ENCODE results near the gene ANXA1.

The ANXA1 gene

GRCh38 chr9:73138516-73138915 lies 13.1 kb upstream of the ANXA1 start:
- DNase-seq (ENCODE audit: low read depth in 2 of 2) = no peak

- no peak for DNase-seq (ENCODE audit: low read depth in 2 of 2)
Observed at GRCh38 chr9:73141282-73141681, 10.4 kb upstream of the ANXA1 start.

- DNase-seq (ENCODE audit: low read depth in 2 of 2) = no peak
Observed at GRCh38 chr9:73143711-73144328, 7.8 kb upstream of the ANXA1 start.

- no peak for DNase-seq (ENCODE audit: low read depth in 2 of 2)
Observed at GRCh38 chr9:73146111-73146815, 5.4 kb upstream of the ANXA1 start.

GRCh38 chr9:73148447-73148937 lies 3.2 kb upstream of the ANXA1 start:
- no peak for DNase-seq (ENCODE audit: low read depth in 2 of 2)

- no peak for DNase-seq (ENCODE audit: low read depth in 2 of 2)
Observed at GRCh38 chr9:73149371-73150067, 2.1 kb upstream of the ANXA1 start.

GRCh38 chr9:73152543-73152844 lies 829 bp downstream of the ANXA1 start:
- no peak for DNase-seq (ENCODE audit: low read depth in 2 of 2)

GRCh38 chr9:73152953-73153352 lies 1.3 kb downstream of the ANXA1 start:
- DNase-seq (ENCODE audit: low read depth in 2 of 2) = no peak

GRCh38 chr9:73153793-73154227 lies 2.1 kb downstream of the ANXA1 start:
- no peak for DNase-seq (ENCODE audit: low read depth in 2 of 2)

GRCh38 chr9:73154271-73154670 lies 2.6 kb downstream of the ANXA1 start:
- DNase-seq (ENCODE audit: low read depth in 2 of 2) = no peak

- DNase-seq (ENCODE audit: low read depth in 2 of 2) = no peak
Observed at GRCh38 chr9:73154722-73155121, 3.1 kb downstream of the ANXA1 start.

GRCh38 chr9:73155377-73155776 lies 3.7 kb downstream of the ANXA1 start:
- DNase-seq (ENCODE audit: low read depth in 2 of 2) = no peak

GRCh38 chr9:73155968-73156864 lies 4.6 kb downstream of the ANXA1 start:
- DNase-seq (ENCODE audit: low read depth in 2 of 2) = no peak

- no peak for DNase-seq (ENCODE audit: low read depth in 2 of 2)
Observed at GRCh38 chr9:73156865-73157187, 5.2 kb downstream of the ANXA1 start.

GRCh38 chr9:73157811-73158210 lies 6.1 kb downstream of the ANXA1 start:
- no peak for DNase-seq (ENCODE audit: low read depth in 2 of 2)

GRCh38 chr9:73158723-73159122 lies 7.1 kb downstream of the ANXA1 start:
- no peak for DNase-seq (ENCODE audit: low read depth in 2 of 2)

- no peak for DNase-seq (ENCODE audit: low read depth in 2 of 2)
Observed at GRCh38 chr9:73160868-73161267, 9.2 kb downstream of the ANXA1 start.

- DNase-seq (ENCODE audit: low read depth in 2 of 2) = no peak
Observed at GRCh38 chr9:73162987-73163768, 11.5 kb downstream of the ANXA1 start.

- no peak for DNase-seq (ENCODE audit: low read depth in 2 of 2)
Observed at GRCh38 chr9:73165911-73166310, 14.2 kb downstream of the ANXA1 start.

- DNase-seq (ENCODE audit: low read depth in 2 of 2) = no peak
Observed at GRCh38 chr9:73166468-73166867, 14.8 kb downstream of the ANXA1 start.

GRCh38 chr9:73167614-73168013 lies 15.9 kb downstream of the ANXA1 start:
- DNase-seq (ENCODE audit: low read depth in 2 of 2) = no peak

Measured in stimulated activated CD8-positive, alpha-beta memory T cell treated with anti-CD3 and anti-CD28 coated beads, Interleukin-2, amount 100 ng/mL, for 1 hour (primary cell).